Measurements from ENCODE around the gene FGF7.
A peak's percentile ranks its signal among the peaks of the same experiment; 100 is the strongest.
"Not testable (repeated sequence)": the region's sequence is repeated elsewhere in the genome, so short reads cannot be mapped to it uniquely, and the experiment has no call there.

Gene FGF7

DNA sequence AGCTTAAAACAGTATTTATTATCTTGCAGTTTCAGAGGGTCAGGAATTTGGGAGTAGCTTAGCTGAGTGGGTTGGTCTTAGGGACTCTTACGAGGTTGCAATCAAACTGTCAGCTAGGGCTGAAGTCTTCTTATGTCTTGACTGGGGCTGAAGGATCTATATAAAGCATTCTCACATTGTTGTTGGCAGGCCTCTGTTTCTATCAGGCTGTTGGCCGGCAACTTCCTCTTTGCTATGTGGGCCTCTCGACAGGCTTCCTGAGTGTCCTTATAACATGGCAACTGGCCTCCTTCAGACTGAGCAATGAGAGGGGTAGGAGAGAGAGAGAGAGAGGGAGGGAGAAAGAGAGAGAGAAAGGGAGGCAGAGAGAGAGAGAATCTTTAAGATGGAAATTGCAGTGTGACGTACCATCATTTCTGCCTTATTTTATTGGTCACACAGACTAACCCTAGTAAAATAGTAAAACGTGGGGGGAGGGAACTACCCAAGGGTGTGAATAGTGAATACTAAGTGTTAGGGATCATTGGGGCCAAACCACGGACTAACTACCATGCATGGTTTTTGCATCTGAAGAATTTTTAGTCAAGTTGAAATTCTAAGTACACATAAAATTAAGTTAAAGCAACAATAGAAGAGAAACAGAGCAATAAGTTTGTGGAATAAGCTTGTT lies 16.1 kb downstream of the FGF7 start:
- DNase-seq (ENCODE audit: low spot score) = no peak

DNA sequence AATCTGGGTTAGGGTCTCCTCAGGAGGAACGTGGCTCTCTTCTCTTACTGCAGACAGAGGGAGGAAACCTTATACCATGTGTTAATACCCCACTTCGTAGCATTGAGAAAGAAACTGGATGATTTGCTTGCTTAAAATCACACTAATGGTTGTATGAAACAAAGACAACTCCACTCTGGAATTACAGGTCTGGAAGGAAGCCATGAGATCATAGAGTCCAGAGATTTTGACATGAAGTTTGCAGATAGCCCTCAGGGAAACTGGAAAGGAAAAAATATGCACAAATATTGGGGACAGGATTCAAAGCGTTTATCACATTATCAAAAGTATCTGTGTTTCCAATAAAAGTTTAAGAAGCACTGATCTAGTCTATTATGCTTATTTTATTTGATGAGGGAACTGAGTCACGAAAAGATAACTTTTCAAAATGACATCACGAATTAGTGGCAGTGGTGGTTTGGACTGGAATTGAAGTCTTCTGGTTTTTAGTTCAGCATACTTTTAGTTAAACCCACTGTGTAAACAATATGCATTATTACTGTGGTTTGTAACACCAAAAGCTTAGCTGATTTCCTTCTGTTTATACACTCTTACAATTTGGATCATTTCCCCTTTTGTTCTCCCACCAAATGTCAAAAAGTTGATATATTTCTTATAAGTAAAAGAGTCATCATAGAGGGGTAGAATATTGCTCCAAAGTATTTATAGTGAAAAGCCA lies 16.8 kb downstream of the FGF7 start:
- no peak for DNase-seq (ENCODE audit: low spot score)

DNA sequence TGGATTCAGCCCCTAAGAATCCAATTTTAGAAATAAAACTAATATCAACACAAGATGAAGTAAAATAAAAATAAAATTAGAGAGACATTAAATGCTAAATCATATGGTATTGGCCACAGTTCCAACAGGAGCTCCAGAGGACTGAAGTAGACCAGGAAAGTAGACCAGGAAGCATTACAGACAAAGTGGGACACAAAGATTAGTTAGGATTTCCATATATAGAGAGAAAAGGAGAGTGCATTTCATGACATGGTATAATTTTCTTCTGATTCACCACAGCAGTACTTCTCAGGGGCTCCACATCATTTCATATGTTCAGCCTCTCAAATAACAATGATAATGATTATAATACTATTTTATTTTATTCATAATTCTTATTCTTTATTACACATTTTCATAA lies 18.3 kb downstream of the FGF7 start:
- no peak for DNase-seq (ENCODE audit: low spot score)

DNA sequence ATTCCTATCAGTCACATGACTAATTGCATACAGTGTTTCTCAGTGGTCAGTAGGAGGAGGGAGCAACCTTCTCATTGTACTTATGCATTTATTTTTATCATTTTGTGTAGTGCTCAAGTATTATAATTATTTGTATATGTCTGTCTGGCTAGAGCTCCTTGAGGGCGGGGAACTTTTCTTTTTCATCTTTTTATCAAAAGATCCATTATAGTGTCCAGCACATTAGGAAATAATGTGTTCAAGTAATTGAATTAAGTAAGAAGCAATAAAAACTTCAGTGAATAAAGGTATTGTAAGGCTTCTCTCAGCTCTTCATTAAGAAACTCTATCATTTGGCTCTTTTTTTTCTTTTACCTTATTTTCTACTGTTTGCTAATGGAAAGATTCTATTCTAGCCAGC lies 18.8 kb downstream of the FGF7 start:
- DNase-seq (ENCODE audit: low spot score) = no peak

DNA sequence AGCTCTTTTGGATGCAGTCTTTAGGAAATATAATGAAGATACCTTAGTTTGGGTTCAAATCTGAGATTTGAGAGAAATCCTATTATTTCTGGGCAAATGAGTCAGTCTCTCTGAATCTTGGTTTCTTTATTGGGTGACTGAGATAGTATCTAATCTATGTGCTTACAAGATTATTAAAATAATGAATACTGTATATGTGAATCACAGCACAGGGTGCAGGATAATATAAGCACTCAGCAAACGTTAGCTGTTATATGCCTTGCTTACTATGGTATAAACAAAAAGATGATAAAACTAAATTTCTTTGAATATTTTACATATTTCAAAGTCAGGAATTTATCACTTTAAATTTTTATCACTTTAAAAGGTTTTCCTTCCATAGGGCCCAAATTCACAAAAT lies 29.6 kb downstream of the FGF7 start:
- no peak for DNase-seq (ENCODE audit: low spot score)

DNA sequence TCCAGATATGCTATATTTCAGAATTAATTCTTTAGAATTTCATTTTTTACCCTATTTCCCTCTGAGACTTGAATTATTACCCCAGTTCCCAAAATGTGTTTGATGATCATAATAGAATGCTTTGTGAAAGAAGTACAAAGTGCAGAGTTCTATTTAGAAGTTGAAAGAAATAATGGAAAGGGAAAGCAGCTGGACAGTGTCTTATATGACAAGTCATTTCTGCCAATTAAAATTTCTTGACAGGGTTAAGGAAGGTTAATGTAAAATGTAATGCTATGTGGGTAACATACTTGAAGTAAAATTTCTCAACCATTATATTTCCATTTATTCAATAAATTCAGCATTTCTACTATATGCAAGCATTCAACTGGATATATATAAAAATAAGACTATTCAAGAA lies 33.1 kb downstream of the FGF7 start:
- DNase-seq (ENCODE audit: low spot score) = no peak

DNA sequence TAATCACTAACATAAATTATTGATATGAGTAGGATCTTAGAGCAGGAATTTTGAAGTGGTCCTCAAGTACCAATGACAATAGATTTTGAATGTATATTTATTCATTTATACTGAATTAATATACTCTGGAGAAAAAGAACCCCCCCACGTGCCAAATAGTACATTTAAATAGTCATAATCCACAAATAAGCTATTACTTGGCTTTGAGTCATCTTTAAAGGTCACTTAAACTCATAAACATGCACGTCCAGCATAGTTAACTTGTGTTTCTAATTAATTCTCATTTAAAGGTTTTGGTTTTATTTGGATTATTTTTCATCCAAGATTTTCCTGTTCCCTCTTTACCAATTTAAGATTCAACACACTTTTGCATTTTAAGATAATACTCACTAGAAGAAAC lies 35.1 kb downstream of the FGF7 start:
- DNase-seq (ENCODE audit: low spot score) = no peak

DNA sequence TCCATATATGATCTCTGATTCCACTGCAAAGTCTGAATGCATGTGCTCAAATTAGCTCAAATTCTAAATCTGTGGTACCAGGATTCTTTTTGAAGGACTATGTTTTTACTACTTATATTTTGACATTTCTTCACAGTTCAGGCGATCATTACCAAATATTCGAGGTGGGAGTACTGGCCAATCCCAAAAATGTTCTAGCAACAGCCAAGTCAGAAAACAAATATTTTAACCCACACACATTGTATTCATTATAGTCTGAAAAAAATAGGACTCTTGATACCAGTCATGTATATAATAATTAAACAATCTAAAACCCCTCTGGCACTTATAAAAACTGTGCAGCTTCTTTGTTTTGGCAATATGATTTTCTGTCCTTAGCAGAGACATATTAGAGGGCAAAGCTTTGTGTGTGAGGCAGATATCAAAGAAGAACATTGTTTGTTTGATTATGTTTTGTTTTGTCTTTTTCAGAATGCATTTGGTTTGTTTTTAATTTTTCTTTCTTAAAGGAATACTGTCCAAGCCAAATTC lies 37.4 kb downstream of the FGF7 start:
- DNase-seq (ENCODE audit: low spot score) = no peak

DNA sequence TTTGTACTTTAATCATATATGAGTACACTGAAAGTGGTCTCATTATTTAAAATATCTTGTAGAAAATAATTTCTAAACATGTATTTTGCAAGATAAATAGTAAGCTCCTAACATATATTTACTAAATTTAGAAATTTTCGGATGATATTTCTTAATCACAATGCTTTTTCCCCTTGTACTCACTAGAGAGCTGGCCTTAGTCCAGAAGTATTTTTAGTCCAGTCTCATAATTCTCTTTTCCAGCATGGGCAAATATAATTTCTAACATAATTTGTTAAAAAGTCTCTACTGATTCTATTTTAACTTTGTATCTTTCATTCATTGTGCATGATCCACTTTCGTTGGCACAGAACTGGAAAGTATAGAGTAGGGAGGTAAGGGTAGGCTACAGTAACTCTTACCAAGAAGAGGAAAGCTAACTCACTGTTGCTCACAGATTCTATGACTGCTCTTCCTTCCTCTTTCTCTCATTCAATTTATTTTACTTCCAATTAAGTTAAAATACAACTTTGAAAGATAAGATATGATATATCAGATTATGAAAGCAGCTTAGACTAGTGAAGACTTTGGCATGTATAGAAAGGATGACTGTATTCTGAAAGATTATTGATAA lies 39.3 kb downstream of the FGF7 start:
- no peak for DNase-seq (ENCODE audit: low spot score)

DNA sequence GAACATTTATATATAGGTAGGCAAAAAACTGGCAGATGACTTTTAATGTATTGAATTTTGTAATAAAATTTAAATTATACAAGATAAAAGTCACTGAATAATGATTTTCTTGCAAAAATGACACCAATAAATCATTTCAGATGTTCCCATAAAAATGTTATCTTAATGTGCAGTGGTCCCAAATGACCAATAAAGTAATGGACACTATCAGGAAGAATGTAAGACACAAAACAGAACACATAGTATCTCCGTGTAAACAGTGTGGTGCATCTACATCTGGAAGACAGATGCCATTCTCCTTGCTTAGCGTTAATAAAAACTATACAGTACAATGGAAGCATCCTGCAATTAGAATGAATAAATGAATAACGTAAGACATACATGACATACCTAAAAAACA lies 41.5 kb downstream of the FGF7 start:
- no peak for DNase-seq (ENCODE audit: low spot score)

DNA sequence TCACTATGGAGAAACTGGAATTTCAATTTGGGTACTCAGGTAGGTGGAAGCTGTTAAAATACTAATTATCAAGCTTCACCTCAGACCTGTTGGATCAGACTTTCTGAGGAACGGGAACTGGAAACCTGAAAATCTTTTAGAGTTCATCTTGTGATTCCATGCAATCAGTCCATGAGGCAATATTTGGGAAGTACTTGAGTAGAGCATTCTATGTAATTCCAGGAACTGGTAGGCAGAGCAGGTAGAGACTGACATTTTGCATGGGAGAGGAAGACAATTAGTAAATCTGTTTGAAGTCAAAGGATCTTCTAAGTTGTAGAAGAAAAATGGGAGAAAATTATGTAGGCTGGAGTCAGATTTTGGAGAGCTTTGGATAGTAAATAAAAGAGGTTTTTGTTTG lies 43.1 kb downstream of the FGF7 start:
- DNase-seq (ENCODE audit: low spot score) = no peak

DNA sequence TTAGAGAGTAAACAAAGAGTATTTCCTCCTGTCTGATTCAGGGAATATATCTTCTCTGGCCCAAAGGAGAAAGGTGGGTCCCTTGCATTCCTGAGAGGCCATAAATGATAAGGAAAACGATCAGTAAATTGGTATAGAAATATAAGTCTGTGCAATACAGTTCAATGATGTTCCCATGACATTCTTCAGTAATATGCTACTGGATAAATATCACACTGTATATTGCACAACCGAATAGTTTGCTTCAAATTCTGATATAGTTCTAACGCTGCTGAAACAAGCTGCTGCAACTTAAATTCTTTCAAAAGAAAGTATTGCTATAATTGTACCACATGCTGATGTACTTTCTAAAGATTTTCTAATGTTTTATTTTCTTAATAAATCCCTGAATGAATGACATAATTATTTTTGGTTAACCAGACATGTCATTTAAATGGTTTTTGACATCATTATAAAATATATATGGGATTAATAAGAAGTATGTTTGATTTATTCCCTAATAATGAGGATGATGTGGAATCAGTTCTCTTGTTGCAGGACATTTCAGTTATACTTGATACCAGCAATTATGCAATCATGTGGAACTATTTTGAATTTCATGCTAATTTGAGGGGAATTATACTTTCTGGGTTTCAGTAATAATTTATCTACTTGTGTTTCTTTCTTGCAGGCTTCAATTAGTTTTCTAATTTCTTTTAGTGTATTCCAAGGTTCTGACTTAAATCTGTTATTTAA lies 44.9 kb downstream of the FGF7 start:
- no peak for DNase-seq (ENCODE audit: low spot score)

DNA sequence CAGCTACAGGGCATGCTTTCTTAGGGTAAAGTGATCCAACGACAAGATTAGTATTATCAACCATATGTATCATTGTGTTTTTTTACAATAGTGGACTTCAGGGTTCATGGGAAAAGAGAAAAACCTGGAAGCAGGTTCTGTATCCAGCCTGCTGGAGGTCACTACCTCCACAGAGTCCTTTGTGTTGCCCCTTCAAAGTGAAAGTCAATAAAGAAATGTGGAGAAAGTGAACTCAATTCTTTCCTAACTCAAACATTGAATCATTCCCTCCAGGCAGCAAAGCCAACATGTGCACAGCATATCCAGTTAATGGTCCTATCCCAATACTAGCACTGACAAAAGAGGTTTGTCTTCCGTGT lies 45.4 kb downstream of the FGF7 start:
- DNase-seq (ENCODE audit: low spot score) = no peak

DNA sequence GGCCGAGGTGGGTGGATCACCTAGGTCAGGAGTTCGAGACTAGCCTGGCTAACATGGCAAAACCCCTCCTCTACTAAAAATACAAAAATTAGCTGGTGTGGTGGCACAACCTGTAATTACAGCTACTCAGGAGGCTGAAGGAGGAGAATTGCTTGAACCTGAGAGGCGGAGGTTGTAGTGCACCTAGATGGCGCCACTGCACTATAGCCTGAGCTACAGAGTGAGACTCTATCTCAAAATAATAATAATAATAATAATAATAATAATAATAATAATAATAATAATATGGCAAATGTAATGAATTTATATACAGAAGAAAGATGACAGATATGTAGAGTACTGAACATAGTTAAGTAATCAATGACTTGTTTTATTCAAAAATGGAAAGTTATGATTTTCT lies 48.2 kb downstream of the FGF7 start:
- DNase-seq (ENCODE audit: low spot score) = peak; percentile 11

DNA sequence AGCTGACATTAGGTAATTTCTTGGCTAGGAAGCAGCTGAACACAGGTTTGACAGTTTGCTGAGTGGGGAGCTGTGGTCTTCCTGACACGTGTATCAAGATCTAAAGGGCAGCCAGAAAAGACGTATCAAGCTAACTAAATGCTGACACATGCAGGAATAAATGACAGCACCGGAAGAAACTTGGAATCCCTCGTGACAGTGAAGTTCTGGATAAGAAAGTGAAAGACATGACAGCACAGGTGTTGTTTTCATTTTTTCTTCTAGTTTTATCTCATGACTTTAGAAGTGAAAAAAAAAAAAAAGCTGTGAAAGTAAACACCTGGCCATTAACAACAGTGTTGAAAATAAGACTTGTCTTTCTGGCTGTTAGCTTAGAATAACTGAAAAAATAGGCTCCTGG lies 48.7 kb downstream of the FGF7 start:
- DNase-seq (ENCODE audit: low spot score) = no peak

DNA sequence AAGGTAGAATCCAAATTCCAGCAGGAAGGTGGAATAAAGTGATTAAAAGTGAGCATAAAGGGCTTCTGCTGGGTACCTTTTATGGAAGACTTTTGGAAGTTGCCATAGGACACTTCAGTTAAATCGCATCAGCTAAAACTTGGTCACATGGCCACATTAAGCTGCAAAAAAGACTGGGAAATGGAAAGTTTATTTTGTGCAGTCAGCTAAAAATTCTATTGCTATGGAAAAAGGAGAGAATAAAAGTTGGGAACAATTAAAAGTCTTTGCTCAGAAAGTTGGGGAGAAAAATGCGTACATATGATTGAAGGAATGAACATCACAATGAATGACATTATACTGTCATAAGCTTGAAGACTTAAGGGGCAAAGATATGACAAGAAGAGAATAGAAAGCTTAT lies 49.3 kb downstream of the FGF7 start:
- DNase-seq (ENCODE audit: low spot score) = no peak

DNA sequence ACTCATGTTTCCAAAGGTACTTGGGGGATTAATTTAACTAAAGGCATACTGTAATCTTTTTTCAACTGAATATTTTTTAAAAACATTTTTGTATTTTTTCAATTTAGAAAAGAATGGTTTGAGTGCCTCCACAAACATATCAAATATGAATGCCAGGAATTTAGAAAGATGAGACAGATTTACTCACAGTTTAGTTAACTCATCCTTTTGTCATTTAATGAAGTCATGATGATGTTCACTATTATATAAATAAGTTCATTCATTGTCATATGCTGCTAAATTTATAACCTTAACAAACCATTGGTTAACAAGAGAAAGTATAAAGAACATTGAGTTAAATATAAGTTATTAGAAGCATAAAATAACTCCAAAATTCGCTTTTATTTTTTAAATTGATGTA lies 50.0 kb downstream of the FGF7 start:
- DNase-seq (ENCODE audit: low spot score) = no peak

DNA sequence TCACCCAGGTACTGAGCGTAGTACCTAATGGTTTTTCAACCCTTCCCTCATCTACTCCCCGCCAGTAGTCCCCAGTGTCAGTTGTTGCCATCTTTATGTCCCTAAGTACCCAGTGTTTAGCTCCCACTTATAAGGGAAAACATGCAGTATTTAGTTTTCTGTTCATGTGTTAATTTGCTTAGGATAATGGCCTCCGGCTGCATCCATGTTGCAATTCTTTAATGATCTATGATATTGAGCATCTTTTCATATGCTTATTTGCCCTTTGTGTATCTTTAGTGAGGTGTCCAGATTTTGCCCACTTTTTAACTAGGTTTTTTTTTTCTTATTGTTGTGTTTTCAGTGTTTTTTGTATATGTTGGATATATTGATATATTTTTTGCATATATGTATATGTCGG lies 55.0 kb downstream of the FGF7 start:
- not testable (repeated sequence) for DNase-seq (ENCODE audit: low spot score)

DNA sequence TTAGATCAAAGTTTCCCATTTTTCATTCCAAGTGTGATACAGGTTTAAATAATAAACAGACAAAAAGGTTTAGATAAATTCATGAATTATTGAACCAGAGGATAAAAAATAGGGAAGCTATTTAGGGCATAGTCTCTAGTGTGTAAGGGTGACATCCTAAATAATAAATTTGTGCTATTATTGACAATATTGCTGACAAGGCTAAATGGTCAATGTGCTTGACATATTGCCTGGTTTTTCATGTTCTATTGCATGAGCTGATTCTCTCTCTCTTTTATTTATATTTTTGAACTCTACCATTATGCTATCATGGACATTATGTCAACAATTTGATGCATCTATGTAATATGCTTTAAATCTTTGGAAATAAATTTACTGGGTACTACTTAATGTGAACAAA lies 55.9 kb downstream of the FGF7 start:
- DNase-seq (ENCODE audit: low spot score) = not testable (repeated sequence)

DNA sequence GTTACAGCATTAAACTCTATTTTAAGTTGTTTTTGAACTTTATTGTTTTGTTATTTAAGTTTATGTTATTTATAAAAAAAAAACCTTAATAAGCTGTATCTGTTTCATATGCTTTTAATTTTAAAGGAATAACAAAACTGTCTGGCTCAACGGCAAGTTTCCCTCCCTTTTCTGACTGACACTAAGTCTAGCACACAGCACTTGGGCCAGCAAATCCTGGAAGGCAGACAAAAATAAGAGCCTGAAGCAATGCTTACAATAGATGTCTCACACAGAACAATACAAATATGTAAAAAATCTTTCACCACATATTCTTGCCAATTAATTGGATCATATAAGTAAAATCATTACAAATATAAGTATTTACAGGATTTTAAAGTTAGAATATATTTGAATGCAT lies 62.4 kb downstream of the FGF7 start:
- not testable (repeated sequence) for DNase-seq (ENCODE audit: low spot score)

DNA sequence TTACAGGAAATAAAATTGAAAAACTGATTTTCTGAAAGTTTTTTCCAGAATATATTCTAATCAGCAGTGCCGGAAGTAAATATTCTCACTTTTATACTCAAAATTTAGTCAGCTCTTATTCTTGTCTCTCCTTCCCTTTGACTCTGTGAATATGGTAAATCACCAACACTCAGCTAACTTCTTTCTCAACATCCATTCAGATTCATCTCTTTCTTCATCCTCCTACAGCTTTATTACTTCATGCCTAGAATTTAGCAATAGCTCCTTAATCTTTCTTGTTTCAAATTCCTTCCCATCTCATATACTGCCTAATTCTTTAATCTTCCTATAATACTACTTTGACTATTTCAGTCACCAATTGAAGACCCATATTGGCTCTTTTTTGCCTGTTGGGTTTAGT lies 67.9 kb downstream of the FGF7 start:
- no peak for DNase-seq (ENCODE audit: low spot score)

DNA sequence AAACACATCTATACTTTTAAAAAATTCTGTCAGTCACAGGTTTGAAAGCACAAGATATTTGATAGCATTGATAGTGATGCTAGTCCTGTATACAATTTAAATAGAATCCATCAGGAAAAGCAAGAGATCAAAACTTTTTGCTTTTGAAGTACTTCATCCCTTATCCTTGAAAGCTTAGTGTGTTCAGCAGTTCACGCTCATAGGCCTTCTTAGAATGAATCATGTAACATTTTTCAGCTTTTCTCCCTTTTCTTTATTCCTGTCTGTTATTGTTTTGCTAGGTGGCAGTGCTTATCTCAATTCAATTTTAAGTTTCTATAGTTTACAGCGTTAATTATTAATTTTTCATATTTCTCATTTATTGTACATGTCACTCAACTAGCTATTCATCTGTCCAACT lies 69.1 kb downstream of the FGF7 start:
- no peak for DNase-seq (ENCODE audit: low spot score)

DNA sequence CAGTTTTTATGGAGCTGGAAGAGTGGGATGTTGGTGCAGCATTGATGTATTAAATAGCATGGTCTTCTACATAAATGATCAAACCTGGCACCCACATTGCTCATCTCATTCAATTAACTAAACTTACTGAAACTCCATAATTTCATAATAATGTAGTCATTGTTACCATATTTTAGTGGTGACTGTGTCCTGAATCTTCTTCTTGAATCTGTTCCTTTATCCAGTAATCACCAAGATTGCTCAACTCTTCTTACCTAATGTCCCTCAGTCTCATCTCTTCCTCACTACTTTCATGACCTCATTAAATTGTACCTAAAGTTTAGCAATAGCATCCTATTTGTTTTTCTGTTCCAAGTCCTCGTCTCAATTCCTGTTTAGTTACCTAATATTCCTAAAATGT lies 69.8 kb downstream of the FGF7 start:
- no peak for DNase-seq (ENCODE audit: low spot score)

Data from kidney capillary endothelial cell (primary cell).